IPS DF 19.7 (cell line): ENCODE measurements around the gene CMC2.

Experiments used
- DNase-seq: peaks from one replicate; pipeline ENCODE4 v3.0.0-alpha.2; 2013; ENCODE audit warnings: low read depth, low spot score

The CMC2 gene

DNA sequence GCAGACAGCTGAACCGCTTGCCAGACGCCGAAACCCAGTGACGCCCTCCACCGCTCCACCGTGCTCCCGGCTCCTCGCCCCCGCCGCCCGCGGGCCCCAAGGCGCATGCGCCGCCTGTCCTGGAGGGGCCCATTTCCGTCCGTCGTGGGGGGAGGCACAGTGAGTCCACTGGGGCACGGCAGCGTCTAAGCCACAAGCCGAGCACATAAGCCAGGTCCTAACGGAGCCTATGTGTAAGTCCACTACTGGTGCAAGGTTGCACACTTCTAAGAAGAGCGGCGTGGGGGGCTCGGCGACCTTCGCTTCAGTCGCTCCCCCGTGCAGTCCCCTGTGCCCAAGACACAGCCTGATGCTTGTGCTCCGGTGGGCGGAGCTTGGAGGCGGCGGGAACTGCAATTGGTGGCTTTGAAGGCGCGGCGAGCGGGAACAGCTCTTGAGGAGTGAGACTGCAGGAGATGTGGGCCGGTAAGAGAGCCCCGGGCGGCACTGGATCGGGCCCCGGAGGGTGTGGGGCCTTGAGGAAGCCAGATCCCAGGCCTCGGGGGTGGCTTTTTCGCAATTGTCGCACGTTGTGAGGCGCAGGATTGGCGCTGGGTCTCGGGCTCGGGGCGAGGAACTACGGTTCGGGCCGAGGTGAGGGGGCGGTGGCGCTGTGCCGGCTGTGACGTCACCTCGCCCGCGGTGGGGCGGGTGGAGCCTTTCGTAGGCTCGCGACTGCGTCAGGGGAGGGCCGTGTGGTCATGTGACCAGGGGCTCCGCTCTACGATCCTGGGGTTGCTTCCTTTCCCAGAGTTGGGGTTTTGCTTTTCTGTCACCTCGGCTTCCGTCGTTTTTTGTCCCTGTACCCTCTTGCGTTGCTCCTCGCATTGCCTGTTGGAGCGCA, at the start of gene CMC2, which contains the start of gene CENPN:
CMC2 (minus strand) TSS at position 73 of the 883 bp plus-strand sequence. CDS start 9,491 bp downstream, outside the sequence.
CENPN (plus strand) TSS at position 402 of the 883 bp plus-strand sequence. CDS start 4,726 bp downstream, outside the sequence.
- DNase-seq: peak; percentile 88

DNA sequence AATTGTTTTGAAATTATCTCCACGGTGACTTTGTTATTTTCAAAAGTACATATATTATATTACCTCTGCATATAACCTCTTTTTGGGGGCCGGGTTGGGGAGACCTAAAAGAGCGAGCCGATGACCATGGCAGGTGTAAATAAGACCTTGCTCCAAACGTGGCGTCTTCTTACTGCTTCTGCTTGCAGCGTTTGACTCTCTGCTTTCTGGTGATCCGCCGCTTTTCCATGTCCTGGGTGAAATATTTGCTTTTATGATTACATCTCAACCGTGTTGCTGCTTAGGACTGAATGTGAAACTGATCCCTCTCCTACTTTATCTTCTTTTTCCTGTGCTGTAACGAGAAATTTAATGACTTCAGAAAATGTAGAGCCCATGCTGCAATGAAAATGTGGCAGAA, 47.1 kb upstream of the CMC2 start:
- DNase-seq: no peak

DNA sequence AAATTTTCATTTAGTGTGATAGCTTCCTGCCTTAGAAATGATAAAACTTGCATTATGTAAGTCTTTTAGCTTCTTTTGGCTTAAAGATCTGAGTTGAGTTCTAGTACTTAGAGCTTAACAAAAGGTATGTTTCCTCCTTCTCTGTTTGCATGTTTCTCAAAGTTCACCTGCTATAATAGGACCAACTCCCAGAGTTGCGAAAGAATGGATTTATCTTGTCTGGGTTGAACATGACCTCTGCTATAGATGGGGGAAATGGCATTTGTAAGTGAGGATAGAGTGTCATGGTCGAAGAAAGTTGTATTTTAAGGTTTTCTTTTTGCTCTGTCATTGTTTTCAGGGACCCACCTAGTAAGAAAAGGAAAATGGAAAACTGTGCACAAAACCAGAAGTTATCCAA, 36.1 kb upstream of the CMC2 start:
- no peak for DNase-seq

DNA sequence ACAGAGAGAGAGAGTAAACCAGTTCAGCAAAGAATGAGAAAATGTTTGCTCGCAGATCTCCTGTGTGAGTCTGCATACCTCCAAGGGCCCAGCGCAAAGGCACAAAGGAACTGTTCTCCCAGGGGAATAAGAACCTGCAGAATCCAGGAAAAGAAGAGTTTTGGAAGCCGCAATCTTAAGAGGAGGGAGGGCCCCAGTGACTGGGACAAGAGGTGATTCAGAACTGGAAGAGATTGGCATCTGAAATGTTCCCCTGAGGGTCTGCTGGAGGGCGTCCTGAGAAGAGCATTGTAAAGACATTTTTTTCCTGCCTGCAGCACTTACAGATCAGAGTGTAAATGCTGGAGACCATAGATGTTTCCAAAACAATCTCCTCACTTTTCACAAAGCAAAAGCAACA, 35.0 kb upstream of the CMC2 start:
- no peak for DNase-seq

DNA sequence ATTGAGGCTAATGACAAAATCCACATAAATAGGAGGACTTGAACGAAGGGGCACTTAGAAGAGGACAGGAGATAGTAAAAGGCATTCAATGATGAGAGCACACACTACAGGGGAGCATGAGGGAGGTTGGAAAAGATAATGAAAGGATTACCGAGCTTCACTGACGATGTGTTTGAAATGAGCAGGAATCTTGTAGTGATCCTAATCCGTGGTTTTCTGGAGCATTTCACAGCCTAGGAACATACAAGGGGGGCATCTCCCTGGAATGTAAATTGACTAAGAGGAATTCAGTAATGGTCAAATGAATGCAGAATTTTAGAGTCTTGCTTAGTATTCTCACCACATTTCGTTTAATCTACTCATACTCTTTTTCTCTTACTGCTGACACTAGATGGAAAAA, 34.2 kb upstream of the CMC2 start:
- DNase-seq: no peak

DNA sequence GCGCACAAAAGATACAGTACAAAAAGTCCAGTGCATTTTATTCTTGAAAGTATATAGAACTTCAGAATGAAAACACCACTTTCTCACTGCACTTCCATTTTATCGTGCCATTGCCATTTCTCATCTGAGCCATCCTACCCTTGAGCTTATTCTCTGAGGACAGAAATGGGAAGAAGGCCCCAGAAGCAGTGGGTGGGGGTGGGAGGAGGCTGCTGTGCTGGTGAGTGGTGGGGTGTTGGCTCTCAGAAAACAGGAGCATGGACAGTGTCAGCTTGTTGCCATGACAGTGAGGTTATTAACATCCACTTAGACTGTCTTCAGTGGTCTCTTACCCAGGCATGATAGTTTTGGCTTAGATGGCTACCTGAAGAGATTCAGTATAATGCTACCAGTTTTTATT, 33.4 kb upstream of the CMC2 start:
- DNase-seq: no peak

DNA sequence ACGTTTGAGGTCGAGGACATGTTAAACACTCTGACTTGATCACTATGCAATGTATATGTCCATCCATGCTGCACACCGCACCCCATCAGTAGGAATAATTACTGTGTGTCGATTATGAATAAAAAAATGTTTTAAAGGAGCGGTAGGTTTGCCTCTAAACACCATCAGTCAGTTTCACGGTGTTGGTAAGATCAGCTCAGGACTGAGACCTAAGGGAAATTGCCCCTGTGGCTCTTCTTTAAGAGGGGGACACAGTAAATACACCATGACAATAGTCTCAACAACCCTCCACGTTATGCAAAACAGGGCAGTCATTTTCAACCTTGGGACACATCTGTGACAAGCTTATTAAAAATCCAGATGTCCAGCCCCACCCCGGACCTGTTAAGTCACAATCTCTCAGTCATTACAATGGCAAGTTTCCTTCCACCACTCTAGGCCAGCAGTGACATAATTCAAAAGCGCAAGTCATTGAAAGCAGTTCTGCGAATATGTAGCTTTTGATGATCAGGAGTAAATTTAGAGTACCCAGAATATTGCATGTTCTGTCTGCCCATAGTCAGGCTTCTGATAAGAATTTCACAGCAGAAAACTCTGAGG, 30.2 kb upstream of the CMC2 start:
- no peak for DNase-seq

DNA sequence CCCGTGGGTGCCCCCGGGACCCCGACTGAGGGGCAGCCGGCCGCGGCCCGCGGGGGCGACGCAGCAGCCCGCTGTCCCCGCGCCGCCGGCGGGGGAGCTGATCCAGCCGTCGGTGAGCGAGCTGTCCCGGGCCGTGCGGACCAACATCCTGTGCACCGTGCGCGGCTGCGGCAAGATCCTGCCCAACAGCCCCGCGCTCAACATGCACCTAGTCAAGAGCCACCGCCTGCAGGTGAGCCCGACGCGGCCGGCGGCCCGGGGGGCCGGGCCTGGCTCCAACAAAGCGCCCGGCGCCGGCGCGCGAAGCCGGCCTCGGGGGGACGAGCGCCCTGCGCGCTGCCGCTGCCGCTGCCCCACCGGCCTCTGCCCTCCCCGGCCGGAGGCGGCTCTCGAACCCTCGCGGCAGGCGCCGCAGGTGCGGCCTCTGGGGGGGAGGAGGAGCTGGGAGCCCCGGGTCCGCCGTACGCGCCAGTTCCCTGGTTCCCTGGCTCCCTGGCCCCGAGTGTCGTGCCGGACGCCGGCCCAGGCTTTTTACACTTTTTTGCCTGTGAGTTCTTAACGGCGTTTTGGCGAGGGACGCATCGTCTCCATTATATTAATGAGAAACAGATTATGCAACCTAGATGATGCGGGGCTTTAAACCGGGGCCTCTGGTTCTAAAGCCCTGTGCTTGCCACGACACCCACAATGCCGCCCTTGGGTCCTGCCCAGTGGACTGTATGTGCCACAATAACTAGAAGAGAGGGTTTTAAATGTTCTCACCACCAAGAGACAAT, 29.5 kb upstream of the CMC2 start:
- DNase-seq: no peak

DNA sequence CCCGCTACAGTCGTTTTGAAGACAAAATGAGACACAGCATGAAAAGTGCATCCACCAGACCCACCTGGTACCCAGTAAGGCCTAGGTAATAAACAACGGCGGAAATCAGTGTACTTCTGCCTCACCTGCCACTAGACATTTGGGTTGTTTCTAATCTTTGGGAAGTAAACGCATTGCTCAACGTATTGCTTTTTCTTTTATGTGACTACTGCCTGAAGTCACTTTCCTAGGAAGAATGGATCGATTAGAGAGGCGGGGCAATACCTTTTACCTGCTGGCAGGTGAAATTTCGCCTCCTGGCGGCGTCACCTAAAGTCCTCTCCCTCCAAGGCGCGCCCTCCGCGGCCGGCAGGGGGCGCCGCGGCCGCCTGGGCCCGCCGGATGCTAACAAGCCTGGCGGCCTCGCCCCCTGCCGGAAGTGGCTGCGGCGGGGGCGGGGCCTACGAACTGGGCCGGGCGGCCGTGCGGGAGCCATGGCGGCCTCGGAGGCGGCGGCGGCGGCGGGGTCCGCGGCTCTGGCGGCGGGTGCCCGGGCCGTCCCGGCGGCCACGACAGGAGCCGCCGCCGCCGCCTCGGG, 28.8 kb upstream of the CMC2 start, which contains the start of gene ATMIN:
ATMIN (plus strand) TSS at position 445 of the 577 bp plus-strand sequence; CDS start at position 474, 29 bp downstream.
- DNase-seq: peak; percentile 65

DNA sequence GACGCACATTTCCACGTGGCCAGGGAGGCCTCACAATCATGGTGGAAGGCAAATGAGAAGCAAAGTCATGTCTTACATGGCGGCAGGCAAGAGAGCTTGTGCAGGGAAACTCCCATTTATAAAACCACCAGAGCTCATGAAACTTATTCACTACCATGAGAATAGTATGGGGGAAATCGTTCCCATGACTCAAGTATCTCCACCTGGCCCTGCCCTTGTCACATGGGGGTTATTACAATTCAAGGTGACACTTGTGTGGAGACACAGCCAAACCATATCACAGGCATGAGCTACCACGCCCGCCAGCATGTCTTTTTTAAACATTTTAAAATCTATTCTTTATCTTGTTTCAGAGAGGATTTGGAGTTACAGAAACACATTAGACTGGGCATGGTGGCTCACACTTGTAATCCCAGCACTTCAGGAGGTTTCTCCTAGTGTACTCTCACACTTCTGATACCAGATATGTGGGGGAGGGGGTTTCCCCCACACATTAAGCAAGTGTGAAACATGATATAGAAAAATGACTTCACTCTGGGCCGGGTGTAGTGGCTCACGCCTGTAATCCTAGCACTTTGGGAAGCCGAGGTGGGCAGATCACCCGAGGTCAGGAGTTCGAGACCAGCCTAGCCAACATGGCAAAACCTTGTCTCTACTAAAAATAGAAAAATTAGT, 23.4 kb upstream of the CMC2 start:
- DNase-seq: no peak

DNA sequence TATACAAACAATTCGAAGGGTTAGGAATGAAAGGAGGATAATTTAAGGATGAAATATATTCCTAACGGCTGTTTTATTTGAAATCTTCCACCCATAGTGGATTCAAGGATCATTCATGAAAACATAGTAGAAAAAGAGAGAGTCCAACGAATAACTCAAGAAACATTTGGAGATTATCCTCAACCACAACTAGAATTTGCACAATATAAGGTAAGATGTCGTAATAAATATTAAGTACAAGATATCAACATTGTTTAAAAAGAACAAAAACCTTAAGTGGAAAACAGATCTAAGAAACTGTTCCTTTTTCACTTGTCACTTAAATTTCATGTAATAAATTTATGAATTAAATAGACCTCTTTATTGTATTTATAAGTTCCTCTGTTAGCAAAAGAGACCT, 19.7 kb upstream of the CMC2 start:
- DNase-seq: no peak

DNA sequence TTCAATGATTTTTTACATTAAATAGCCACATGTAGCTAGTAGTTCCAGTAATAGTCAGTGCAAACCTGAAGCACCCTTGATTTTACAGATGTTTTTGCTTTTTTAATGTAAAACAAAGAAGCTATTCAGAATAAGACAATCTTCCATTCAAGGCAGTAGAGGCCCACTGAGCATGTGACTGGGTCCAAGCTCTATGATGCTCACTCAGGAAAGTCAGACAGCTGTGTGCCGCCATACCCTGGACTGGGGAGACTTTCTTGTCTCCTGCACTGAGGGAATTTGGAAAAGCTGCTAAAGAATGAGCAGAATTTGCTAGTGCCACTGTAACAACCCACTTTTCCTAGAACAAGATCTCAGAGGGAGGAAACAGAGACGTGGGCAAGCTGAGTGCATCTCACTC, 11.8 kb upstream of the CMC2 start:
- no peak for DNase-seq

DNA sequence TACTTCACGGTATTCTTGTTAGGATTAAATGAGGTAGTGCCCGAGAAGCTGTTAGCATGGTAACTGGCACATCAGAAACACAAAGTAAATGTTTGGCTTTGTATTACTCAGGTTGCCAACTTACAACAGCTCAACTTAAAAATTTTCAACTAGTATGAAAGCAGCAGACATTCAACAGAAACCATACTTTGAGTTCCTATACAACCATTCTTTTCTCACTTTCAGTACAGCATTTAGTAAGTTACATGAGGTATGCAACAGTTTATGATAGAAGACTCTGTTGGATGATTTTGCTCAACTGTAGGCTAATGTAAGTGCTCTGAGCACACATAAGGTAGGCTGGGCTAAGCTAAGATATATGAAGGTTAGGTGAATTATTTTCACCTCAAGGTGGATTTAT, 8.0 kb upstream of the CMC2 start:
- no peak for DNase-seq

DNA sequence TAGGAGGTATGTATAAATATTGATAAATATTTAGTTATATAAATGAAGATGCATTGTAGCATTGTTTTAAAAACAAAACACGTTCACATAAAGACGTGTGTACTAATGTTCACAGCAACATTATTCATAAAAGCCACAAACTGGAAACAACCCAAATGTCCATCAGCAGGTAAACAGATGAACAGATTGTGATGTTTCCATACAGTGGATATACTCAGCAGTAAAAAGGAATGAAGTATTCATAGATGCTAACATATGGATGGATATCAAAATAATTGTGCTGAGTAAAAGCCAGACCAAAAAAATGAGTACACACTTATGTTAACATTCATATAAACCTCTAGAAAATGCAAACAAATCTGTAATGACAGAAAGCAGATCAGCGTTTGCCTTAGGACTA, 6.3 kb upstream of the CMC2 start:
- DNase-seq: no peak

DNA sequence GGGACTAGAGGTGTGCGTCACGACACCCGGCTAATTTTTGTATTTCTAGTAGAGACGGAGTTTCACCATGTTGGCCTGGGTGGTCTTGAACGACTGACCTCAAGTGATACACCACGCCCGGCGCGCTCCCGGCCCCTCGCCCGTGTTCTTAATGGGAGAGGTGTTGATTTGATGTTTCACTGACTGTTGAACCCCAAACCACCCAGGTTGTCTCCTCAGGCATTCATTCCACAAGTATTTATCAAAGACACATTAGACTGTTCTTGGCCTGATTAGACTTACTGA, 1.8 kb upstream of the CMC2 start:
- DNase-seq: no peak

DNA sequence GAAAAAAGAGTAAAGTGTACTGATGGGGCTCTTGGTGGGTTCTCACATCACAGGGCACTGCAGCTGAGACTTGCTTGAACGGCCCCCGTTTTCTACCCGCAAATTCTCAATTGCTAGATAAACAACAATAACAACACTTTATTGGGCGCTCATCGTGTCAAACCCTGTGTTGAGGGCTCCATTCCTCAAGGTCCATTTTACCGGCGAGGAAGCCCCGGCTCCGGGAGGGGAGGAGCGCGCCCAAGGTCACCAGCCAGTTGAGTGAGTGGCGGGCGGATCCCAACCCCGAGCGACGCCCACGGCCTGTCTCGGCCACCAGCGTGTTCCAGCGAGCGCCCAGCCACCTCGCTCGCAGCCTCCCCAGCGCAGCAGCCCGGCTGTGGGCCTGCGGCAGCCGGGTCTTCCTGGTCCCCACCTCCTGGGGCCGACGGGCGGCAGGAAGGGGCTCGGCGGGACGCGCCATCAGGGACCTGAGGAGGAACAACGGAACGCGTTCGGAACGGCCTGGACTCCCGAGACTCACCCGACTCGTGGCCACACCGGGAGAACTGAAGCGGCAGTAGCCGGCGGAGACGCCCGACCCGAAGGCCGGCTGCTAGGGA, 373 bp downstream of the CMC2 start:
- no peak for DNase-seq

DNA sequence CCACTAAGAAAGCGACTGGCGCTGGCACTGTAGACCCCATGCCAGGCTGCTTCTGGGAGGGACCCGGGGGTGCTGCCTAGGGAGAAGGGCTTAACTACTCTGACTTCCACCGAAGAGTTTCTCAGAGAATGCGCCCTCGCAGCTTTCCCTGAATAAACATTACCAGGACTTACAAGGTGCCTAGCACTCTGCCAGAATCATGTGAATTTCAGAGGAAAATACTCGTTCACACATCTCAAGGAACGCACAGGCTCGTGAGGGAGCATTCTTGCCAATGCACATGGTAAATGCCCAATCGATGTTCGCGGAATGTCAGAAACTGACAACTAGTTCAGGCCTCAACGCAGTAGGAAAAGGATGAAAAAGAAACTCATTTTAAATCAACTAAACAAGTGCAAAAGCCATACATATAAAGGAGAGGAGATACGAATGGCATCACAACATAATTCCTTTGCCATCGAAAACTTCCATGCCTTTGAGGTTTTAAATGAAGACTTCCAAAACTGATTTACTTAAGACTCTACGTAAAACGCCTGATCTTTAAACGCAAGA, 999 bp downstream of the CMC2 start:
- no peak for DNase-seq

DNA sequence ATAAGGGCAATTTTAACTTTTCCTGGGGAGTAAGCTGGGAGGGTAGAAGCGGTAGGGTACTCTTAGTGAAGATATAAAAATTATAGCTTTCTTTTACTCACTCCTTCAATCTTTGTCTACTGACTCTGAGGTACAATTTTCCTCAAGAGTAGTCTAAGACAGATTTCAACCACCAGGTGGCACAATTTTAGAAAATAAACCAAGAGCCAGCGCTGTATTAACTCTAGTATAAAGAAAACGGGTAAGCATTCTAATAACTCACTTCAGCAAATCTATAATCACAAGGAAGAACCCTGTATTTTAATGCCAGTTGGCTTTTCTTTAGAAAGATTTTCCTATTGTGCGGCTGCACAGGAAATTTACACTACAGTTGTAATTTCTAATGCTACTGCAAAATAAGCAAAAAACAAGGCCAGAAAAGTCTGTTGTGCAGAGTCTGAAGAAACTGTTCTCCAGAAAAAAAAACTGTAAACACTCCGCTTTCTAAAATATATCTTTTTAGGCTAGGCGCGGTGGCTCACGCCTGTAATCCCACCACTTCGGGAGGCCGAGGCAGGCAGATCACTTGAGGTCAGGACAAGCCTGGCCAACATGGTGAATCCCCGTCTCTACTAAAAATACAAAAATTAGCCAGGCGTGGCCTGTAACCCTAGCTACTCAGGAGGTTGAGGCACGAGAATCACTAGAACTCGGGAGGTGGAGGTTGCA, 1.9 kb downstream of the CMC2 start:
- no peak for DNase-seq

DNA sequence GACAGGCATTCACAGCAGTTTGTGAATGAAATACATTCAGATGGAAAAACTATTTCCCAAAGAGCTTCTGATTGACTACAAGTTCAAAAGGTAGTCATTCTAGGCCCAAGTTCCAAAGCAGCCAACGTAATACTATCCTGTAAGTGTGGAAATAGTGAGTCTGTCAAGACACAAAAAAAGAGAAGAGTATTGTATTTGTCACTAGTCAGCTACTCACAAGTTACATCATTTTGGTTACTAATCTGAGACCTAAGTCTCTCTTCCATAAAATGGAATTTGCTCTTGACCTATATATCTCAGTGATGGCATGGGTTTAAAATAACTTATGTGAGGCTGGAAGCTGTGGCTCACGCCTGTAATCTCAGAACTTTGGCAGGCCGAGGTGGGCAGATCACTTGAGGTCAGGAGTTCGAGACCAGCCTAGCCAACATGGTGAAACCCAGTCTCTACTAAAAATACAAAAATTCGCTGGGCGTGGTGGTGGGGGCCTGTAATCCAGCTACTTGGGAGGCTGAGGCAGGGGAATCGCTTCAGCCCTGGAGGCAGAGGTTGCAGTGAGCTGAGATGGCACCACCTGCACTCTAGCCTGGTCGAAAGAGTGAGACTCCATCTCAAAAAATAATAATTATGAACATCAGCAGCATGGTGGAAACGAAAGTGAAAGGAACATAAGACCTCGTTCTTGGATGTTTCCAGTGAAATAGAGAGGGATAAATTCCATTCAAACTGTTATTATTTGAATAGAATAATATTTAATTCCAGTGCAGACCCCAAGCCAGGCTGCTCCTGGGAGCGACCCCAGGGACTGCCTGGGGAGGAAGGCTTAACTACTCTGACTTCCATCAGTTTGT, 2.9 kb downstream of the CMC2 start:
- DNase-seq: no peak
